GM18861 (cell line): ENCODE measurements around the gene RBL2.
"Not testable (repeated sequence)": the region's sequence is repeated elsewhere in the genome, so short reads cannot be mapped to it uniquely, and the experiment has no call there.

Experiments
- ATAC-seq: cut with Tn5 transposase; IDR thresholded peaks from one replicate; pipeline ENCODE4 v1.9.1; 2021; ENCODE audit not compliant: unreplicated experiment

The RBL2 gene

DNA sequence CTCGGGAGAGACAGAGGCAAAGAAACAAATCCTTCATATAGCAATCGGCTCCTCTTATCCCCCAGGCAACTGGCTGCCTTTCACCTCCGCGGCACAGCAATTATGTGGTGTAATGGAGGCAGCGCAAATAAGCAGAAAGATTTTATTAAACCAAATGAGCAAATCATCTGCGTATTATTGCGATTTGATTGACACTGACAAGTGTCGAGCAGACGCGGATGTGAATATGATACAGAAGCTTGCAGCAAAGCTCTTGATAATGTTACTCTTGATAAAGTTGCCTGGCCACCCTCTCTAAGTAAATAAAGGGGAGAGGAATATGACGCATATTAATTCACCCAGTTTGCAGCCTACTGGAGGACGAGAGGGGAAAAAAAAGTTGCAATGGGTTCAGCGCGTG lies 95.2 kb downstream of the RBL2 start:
- ATAC-seq, result no peak

DNA sequence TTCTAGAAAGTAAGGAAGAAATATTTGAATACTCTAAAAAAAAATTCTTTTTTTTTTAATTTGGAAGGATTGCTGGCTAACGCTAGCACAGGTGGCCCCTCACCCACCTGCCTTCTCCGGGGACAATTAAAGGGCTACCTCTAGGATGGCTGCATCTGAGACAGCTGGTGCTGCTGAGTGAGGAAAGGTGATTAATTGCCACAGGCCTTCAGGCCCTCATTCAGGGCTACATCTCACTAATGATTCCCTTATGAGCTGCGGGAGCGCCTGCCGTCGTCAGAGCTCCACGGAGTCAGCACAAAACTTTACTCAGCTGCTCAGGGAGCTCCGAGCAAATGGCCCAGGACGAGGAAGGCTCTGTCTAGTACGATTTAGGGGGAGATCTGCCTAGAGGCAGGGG lies 95.8 kb downstream of the RBL2 start:
- no peak for ATAC-seq

DNA sequence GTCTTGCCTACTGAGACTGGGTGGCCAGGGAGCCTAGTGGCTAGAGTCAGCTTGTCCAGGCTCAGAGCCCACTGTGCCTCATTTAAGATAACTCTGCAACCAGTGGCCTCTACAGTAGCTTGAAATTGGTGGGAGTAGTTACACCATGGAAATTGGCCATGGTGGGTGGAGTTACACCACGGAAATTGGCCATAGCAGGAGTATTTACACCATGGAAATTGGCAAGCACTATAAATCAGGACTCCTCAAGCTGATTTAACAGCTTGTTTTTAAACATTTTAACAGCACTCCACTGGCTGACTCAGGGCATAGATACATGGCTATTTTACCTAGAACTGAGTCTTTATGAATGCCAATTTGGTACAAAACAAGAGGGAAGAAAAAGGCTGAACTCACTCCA lies 96.5 kb downstream of the RBL2 start:
- ATAC-seq, result no peak

DNA sequence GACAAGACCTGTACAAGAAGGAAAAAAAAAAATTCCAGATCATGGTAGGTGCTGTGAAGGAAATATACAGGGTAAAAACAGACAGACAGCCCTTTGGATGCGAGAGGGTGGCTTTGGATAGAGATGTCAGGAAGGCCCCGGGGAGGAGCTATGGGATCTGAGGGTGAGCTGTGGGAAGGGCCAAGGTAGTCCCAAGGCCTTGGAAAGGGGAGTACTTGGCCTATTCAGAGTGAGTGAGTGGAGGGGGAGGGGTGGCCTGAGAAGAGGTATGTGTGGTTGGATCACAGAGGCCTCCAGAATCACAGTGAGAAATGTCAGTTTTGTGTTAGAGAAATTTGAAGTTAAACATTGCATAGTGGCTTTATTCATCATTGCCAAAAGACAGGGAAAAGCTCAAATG lies 99.9 kb downstream of the RBL2 start:
- ATAC-seq, result no peak

DNA sequence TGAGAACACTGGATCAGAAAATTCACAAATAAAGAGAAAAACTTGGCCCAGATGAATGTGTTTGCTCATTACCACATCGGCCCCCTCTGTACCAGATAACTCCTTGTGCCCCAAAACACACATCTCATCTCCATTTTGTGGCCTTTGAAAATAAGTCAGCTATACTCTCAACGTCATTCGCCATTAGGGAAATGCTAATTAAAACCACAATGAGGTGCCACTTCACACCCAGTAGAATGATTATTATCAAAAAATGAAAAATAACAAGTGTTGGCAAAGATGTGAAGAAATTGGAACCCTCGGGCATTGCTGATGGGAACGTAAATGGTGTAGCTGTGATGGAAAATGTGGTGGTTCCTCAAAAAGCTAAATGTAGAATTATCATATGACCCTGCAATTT lies 103.4 kb downstream of the RBL2 start:
- ATAC-seq, result no peak

DNA sequence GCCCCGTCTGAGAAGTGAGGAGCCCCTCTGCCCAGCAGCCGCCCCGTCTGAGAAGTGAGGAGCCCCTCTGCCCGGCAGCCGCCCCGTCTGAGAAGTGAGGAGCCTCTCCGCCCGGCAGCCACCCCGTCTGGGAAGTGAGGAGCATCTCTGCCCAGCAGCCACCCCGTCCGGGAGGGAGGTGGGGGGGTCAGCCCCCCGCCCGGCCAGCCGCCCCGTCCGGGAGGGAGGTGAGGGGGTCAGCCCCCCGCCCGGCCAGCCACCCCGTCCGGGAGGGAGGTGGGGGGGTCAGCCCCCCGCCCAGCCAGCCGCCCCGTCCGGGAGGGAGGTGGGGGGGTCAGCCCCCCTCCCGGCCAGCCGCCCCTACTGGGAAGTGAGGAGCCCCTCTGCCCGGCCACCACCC lies 105.1 kb downstream of the RBL2 start:
- ATAC-seq, result not testable (repeated sequence)

GRCh38 chr16:53539759-53540718 lies 105.8 kb downstream of the RBL2 start:
- ATAC-seq, result not testable (repeated sequence)
